GM21360 (cell line): ENCODE results near the gene LYSET.
"Not testable (repeated sequence)": the region's sequence is repeated elsewhere in the genome, so short reads cannot be mapped to it uniquely, and the experiment has no call there.

Experiments used
- ATAC-seq: cut with Tn5 transposase; IDR thresholded peaks from one replicate; pipeline ENCODE4 v1.9.1; 2021; ENCODE audit warnings: mild to moderate bottlenecking, moderate library complexity; ENCODE audit not compliant: unreplicated experiment

Gene LYSET, protein sequence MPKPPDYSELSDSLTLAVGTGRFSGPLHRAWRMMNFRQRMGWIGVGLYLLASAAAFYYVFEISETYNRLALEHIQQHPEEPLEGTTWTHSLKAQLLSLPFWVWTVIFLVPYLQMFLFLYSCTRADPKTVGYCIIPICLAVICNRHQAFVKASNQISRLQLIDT

DNA sequence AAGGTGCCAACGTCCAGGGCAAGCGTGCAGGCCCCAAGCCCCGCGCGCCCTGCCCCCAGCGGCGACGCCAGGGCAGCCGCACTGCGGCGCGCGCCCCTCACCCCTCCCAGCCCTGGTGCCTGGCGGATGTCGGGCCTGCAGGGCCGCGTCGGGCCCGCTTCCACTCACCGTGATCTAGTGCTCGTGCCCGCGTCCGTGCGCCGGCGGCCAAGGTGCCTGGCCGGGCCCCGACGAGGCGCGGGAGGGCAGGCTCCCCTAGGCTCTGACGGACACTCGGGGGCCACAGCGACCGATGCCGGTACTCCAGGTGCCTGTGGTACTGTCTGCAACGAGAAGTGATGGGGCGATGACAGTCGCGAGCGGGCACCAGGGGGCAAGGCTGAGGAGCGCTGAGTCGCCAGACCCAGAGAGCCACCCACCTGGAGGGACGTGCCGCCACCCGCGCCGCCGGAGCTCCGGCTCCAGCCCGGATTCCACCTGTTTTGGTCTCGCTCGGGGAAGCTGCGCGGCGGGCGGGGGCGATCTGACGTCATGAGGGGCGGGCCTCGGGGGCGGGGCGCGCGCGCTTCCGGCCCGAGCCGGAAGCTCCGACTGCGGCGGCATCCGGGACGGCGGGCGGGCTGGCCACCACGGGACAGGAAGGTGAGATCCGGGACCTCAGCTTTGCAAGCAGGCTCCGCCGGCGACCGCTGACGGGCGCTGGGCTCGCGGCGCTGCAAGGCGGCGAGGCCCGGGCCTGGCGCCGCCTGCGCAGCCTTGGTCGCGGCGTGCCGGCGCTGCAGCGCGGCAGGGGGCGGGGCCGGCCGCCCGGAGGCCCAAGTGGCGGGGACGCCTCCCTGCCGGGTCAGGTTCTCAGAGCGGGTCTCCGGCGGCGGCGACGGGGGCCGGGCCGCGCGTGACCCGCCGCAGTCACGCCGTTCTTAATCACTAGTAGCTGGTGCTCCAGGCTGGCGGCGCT lies at the start of gene LYSET, which contains the start of gene MOAP1:
Gene LYSET, plus strand, starts transcription at position 927 of the 958 bp plus-strand sequence. CDS start 89 bp downstream, outside the sequence.
Gene MOAP1, minus strand, starts transcription at position 507 of the 958 bp plus-strand sequence. CDS start 655 bp downstream, outside the sequence.
- peak; percentile 87 for ATAC-seq

DNA sequence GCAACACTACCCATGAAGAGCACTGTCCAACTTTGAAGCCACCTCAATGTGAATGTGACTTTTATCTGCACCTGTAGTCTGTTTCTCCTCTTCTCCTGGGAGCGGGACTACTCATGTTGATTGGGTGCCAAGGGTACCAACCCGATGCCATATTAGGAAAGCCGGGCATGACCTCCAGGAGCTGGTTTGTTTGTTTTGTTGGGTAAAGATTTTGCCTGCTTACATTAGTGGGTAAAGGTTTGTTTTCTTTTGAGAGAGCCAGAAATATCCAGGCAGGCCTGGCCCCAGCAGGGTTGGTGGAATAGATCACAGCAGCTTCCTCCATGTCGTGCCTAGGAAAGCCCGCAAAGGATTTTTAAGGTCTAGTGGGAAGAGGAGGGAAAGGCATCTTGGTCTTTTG lies 49.7 kb upstream of the LYSET start:
- no peak for ATAC-seq

DNA sequence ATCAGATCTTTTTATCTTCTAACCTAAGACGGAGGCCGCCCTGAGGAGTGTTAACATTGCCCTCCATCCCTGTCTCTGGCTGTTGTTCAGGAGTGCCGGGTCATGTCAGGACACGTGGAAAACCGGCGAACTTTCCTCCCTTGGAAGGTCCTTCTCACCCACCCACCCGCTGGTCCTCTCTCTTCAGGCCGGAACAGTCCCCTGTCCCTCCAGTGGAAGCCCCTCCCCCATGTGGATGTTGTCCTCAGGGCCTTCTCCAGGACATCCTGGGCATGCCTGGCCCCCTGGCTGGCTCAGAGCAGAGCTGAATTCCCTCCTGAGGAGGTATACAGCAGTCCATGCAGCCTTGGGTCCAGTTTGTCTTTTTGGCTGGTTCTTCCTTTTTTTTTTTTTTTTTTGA lies 49.1 kb upstream of the LYSET start:
- no peak for ATAC-seq

DNA sequence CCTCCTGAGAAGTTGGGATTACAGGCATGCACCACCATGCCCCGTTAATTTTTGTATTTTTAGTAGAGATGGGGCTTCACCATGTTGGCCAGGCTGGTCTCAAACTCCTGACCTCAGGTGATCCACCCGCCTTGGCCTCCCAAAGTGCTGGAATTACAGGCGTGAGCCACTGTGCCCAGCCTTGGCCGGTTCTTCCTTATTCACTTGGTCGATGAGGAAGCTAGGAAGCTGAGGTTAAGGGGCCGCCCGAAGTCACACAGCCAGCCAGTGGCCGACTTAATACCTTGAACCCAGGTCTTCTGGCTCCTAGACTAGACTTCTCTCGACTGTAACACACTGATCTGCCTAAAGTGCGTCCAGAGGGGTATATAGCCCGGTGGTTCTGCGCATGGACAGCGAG lies 48.6 kb upstream of the LYSET start:
- ATAC-seq: not testable (repeated sequence)

DNA sequence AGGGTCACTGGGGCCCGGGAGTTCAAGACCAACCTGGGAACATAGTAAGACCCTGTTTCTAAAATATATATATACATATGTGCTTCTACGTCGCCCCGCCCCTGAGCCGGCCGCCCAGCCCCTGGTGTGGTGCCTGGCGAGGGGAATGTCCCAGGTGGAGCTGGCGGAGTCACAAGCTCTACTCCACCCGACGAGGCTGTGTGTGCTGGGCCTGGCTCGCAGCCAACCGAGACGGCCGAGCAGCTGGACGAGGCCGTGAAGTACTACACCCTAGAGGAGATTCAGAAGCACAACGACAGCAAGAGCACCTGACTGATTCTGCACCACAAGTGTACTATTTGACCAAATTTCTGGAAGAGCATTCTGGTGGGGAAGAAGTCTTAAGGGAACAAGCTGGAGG lies 47.3 kb upstream of the LYSET start:
- ATAC-seq: no peak

DNA sequence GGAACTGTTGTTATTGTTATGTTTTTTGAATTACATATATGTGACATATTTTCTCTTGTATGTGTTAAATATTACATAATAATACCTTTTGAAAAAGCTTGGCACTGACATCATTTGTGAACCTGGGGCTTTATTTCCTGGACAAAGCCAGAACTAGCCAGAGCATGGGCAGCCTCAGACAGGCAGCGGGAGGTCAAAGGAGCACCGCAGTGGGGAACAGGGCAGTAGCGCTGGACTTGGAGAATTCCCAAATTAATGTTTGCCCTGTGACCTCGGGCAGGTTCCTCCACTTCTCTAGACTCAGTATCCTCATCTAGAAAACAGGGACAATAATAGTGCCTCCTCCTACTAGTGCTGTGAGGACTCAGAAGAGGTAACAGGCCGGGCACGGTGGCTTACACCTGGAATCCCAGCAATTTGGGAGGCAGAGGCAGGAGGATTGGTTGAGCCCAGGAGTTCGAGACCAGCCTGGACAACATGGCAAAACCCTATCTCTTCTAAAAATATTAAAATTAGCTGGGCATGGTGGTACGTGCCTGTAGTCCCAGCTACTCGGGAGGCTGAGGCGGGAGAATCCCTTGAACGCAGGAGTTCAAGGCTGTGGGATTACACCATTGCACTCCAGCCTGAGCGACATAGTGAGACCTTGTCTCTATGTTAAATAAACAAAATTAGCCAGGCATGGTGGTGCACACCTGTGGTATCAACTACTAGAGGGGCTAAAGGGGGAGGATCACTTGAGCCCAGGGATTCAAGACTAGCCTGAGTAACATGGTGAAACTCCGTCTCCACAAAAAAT lies 42.1 kb upstream of the LYSET start:
- ATAC-seq: no peak

DNA sequence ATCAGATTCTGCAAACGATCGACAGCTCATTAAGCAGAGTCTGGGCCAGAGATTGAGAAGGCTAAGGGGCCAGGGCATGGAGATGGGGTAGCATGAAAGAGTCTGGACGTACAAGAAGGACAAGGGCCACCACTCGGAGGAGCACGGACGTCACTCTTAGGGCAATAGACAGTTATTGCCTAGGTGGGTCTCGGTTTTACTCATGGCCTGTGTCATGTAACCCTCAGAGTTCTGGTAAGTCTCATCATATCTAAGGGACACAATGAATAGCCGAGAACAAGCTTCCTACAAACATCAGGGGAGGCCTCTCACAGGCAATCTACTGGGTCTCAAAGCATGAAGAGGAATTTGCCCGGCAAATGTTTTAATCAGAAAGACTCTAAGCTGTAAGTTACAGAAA lies 39.0 kb upstream of the LYSET start:
- ATAC-seq: no peak

DNA sequence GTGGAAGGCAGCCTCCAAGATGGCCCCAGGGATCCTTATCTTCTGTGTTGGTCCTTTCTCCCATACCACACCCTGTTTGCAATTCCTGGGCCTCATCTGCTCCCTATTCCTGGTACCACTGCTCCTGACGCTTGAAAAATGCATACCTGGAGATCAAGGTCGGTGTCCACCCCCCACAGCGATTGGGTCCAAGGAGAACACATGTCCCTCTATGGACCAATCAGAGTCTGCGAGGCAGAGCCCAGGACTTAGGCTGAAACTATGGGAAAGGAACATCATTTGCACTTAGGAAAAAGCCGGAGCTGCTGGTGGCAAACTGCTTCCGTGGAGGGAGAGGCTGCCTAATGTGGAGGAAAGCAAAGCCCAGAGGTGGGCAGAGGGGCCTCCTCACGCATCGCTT lies 36.1 kb upstream of the LYSET start:
- no peak for ATAC-seq

DNA sequence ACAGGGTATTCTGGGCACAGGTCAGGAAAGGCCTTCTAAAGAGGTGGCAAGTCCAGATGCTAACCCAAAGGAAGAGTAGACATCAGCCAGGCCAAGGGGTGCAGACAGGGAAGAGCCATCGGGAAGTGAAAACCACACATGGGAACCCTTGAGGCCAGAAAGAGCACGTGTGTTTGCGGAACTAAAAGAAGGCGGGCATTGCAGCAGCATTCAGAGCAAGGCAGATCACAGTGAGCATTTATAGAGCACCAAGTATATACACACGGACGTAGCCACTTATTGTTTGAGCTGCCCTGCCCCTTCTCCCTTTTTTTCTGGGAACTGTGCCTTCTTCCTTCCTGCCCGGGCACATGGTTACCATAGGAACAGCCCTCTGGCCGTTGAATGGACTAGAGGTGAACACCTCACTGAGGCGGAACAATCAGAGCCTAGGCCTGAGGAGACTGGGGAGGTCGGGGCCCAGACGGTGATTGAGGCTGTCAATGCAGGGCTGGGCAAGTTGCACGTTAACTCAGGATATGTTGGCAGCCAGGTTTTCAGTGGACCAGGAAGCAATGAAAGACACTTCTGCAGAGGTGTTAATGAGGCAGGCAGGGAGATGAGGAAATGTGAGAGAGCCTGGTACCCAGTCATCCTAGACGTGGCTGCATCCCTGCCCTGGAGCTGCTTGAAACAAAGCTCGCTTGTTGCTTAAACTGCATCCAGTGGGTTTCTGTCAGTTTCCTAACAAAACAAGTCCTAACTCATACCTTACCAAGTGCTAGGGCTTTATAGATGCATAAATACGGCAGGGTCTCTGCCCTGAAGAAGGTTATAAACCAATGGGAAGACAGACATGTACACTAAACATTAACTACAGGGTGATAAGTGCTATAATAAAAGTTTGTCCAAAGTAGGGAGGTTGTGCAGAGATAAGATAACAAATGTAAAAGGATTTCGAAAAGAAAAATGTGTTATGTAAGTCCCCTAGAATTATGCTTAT lies 34.6 kb upstream of the LYSET start:
- ATAC-seq: no peak

DNA sequence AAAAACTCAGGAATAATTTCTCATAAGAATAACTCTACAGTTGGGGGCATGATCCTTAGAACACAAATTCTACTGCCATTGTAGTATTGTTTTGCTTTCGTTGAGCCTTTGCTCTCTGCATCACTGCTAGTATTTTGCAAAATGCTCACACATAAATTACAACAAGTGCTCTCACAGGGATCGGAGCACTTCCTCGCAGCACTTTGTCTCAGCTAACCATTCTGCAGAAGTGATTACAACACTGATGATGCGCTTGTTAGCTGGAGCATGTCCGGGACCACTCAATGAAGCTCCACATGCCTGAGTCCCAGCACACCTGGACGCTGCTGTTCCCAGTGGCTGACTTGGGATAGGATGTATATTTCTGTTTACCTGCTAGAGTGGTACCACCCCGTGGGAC lies 32.0 kb upstream of the LYSET start:
- no peak for ATAC-seq

DNA sequence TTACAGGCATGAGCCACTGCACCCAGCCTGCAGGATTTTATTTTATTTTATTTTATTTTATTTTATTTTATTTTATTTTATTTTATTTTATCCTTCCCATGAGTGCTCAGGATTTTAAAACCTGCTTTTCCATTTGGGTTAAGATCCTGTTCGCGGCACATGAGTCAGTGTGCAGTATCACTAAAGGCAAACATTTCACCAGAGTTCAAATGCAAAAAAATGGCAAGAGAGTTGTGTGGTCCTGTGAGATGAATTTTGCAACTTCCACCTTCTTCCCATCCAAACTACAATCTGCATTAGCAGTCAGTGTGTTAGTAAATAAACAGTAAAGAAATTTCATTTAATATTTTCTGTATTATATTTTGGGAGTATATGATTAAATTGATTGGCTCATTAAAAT lies 29.4 kb upstream of the LYSET start:
- ATAC-seq: no peak

DNA sequence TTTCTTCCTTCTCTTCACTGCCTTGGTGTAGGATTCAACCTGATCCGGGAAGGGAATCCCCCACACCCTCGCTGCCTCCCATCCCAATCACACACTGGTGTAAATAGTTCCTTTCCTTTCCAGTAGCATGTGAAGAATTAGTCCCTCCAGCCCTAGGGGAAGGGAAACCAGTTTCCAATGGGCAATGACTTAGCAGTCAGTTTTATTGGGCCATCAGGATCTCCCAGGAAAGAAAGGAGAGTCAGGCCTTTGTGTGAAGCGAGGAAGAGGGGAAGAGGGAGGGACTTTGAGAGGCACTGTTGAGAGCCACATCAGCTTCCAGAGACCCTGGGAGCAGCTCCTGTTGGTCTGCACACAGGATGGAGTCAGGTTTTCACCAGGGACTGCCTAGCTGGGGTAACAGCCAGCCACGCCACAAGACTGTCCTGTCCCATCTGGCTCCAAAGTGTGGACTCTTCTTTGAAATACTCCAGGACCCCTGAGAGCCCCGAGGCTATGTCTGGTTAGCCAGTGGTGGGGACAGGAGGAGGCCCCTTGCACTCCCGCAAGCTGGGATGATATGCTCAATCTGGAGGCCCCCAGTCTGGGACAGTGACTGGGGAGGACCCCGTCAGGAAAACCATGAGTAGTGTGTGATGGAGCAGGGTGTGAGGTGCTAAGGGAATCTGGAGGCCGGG lies 28.3 kb upstream of the LYSET start:
- ATAC-seq: no peak

DNA sequence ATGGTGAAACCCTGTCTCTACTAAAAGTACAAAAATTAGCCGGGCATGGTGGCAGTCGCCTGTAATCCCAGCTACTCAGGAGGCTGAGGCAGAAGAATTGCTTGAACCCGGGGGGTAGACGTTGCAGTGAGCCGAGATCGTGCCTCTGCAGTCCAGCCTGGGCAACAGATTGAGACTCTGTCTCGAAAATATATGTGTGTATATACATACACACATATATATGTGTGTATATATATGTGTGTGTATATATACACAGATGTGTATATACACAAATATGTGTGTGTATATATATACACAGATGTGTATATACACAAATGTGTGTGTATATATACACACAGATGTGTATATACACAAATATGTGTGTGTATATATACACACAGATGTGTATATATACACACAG lies 26.8 kb upstream of the LYSET start:
- not testable (repeated sequence) for ATAC-seq

DNA sequence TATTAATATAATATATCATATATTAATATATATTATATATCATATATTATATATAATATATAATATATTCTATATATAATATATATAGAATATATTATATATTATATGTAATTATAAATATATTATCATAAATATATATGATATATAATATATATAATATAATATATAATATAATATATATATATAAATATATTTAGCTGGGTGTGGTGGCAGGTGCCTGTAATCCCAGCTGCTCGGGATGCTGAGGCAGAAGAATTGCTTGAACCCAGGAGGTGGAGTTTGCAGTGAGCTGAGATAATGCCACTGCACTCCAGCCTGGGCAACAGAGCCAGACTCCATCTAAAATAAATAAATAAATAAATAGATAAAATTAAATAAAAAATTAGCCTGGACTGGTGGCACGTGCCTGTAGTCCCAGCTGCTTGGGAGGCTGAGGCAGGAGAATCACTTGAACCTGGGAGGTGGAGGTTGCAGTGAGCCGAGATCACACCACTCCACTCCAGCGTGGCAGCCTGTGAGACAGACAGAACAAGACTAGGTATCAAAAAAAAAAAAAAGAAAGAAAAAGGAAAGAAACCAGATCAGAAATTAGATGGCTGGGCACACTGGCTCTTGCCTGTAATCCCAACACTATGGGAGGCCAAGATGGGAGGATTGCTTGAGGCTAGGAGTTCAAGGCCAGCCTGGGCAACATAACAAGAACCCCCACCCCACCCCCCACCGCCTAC lies 25.3 kb upstream of the LYSET start:
- ATAC-seq: not testable (repeated sequence)

DNA sequence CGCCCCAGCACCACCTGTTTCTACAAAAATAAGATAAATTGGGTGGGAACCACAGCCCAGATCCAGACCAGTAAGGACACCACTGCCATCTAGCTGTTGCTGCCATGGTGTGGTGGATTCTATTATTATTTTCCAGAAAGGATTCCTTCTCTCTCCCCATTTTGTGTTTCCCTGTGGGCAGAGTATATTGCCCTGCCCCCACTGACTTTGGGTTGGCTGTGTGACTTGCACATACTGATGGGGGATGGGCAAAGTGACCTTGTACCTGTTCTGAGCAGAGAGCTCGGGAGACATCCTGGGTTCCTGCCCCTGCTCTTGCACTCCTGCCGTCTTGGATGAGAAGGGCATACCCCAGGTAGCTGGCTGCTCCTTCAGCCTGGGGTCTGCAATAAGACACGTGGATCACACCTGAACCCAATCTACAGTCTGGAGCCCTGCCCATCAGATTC lies 24.7 kb upstream of the LYSET start:
- ATAC-seq: no peak

DNA sequence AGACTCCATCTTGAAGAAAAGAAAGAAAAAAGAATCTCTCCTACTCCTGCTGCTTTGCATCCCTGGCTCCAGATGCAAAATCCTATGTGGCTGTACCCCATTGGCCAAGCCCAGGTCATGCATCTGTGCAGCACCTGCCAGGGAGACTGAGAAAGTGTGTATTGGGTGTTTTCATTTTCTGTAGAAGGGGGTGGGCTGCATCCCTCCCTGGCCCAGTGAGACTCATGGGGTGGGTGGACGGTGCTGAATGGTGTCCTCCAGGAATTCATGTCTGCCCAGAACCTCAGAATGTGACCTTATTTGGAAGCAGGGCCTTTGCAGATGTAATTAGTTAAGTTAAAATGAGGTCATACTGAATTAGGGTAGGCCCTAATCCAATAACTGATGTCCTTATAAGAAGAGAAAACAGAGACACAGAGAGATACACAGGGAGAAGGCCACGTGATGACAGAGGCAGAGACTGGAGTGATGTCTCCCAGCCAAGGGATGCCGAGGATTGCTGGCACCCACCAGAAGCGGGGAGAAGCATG lies 23.6 kb upstream of the LYSET start:
- no peak for ATAC-seq

DNA sequence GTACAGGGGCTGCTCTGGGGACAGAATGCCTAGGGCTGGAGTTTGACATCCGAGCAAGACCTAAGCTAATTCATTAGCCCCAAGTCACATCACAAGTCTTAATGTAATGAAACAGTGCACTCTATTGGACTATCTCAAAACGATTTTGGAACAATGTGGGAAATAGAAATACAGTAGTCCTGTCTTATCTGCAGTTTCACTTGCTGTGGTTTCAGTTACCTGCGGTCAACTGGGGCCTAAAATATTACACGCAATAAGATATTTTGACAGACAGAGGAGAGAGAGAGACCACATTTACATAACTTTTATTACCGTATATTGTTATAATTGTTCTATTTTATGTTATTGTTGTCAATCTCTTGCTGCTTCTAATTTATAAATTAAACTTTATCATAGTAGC lies 21.6 kb upstream of the LYSET start:
- no peak for ATAC-seq
